HUES6 (cell line): Measurements from ENCODE around the gene MLF2.
"Not testable (repeated sequence)": the region's sequence is repeated elsewhere in the genome, so short reads cannot be mapped to it uniquely, and the experiment has no call there.

Source experiments
- H3K27ac ChIP-seq: 2 replicates; pipeline ENCODE4 v1.7.0; 2013; ENCODE audit warnings: low read depth, mild to moderate bottlenecking, low read length, inconsistent platforms
- H3K27me3 ChIP-seq: 2 replicates; pipeline ENCODE4 v1.6.1; 2013; ENCODE audit warnings: low read length; ENCODE audit not compliant: control insufficient read depth, insufficient read depth
- H3K36me3 ChIP-seq: 2 replicates; pipeline ENCODE4 v1.6.1; 2013; ENCODE audit warnings: low read length; ENCODE audit not compliant: control insufficient read depth, insufficient read depth
- H3K4me1 ChIP-seq: 2 replicates; pipeline ENCODE4 v1.6.1; 2013; ENCODE audit warnings: low read length; ENCODE audit not compliant: control insufficient read depth, insufficient read depth
- H3K4me3 ChIP-seq: 2 replicates; pipeline ENCODE4 v1.5.1; 2013; ENCODE audit warnings: low read depth, low read length
- H3K9ac ChIP-seq: one replicate; pipeline ENCODE4 v1.6.1; 2013; ENCODE audit warnings: mild to moderate bottlenecking, low read length
- H3K9me3 ChIP-seq: 2 replicates; pipeline ENCODE4 v1.6.1; 2013; ENCODE audit warnings: low read depth, low read length; ENCODE audit not compliant: control insufficient read depth, insufficient read depth

The MLF2 gene

GRCh38 chr12:6745741-6746525 is 7.0 kb downstream of the MLF2 start:
- Histone ChIP-seq H3K4me3 (no peak overlapping the region), H3K36me3 (peaks cover 55% of the 10 kb centered on the region), H3K4me1 (peaks cover 3% of the 10 kb centered on the region; the same call in 1 of the 2 replicates), H3K9me3 (no peaks in the 10 kb centered on the region), H3K27me3 (no peaks in the 10 kb centered on the region), H3K9ac (no peak overlapping the region), H3K27ac (no peak overlapping the region)

GRCh38 chr12:6743300-6743699 is 9.6 kb downstream of the MLF2 start:
- not testable (repeated sequence) for H3K9me3 ChIP-seq, H3K27me3 ChIP-seq, H3K9ac ChIP-seq, H3K27ac ChIP-seq, H3K4me3 ChIP-seq, H3K4me1 ChIP-seq
- H3K36me3 ChIP-seq, result peaks cover 28% of the 10 kb centered on the region

- no peak overlapping the region for H3K4me3 ChIP-seq
- H3K9ac ChIP-seq, result no peak overlapping the region
- H3K27me3 ChIP-seq, result no peaks in the 10 kb centered on the region
- peaks cover 24% of the 10 kb centered on the region for H3K36me3 ChIP-seq
- H3K9me3 ChIP-seq, result no peaks in the 10 kb centered on the region
- H3K27ac ChIP-seq, result no peak overlapping the region
- H3K4me1 ChIP-seq, result peaks cover 3% of the 10 kb centered on the region; the same call in 1 of the 2 replicates
Measured at GRCh38 chr12:6742834-6743233, 10.1 kb downstream of the MLF2 start.

GRCh38 chr12:6742080-6742479 is 10.9 kb downstream of the MLF2 start:
- H3K4me1 ChIP-seq, H3K4me3 ChIP-seq, H3K27ac ChIP-seq, H3K9me3 ChIP-seq, H3K27me3 ChIP-seq, H3K9ac ChIP-seq: not testable (repeated sequence)
- peaks cover 16% of the 10 kb centered on the region for H3K36me3 ChIP-seq

- Histone ChIP-seq H3K27ac (no peak overlapping the region), H3K36me3 (peaks cover 6% of the 10 kb centered on the region), H3K9ac (no peak overlapping the region), H3K4me3 (no peak overlapping the region), H3K4me1 (no peaks in the 10 kb centered on the region), H3K9me3 (no peaks in the 10 kb centered on the region), H3K27me3 (no peaks in the 10 kb centered on the region)
Measured at GRCh38 chr12:6736754-6737153, 16.2 kb downstream of the MLF2 start.

GRCh38 chr12:6735448-6736191 is 17.3 kb downstream of the MLF2 start:
- no peak overlapping the region for H3K9ac ChIP-seq
- H3K27ac ChIP-seq, result 0 out of 2 replicates have a peak overlapping the region, but pooled peaks have one; percentile 24

GRCh38 chr12:6734506-6735387 is 18.2 kb downstream of the MLF2 start:
- H3K36me3 ChIP-seq, result peaks cover 25% of the 10 kb centered on the region
- H3K9ac ChIP-seq, result no peak overlapping the region
- no peaks in the 10 kb centered on the region for H3K27me3 ChIP-seq
- no peaks in the 10 kb centered on the region for H3K9me3 ChIP-seq
- H3K4me1 ChIP-seq, result no peaks in the 10 kb centered on the region
- no peak overlapping the region for H3K27ac ChIP-seq
- H3K4me3 ChIP-seq, result no peak overlapping the region

More at GRCh38 chr12:6735448-6736191, 17.3 kb downstream of the MLF2 start:
- Histone ChIP-seq H3K9me3 (no peaks in the 10 kb centered on the region), H3K4me1 (no peaks in the 10 kb centered on the region), H3K27me3 (no peaks in the 10 kb centered on the region), H3K4me3 (no peak overlapping the region), H3K36me3 (peaks cover 16% of the 10 kb centered on the region)

- Histone ChIP-seq H3K9ac (no peak overlapping the region), H3K4me1 (no peaks in the 10 kb centered on the region), H3K4me3 (no peak overlapping the region), H3K9me3 (no peaks in the 10 kb centered on the region), H3K27me3 (no peaks in the 10 kb centered on the region), H3K36me3 (peaks cover 53% of the 10 kb centered on the region), H3K27ac (no peak overlapping the region)
Measured at GRCh38 chr12:6730169-6730568, 22.8 kb downstream of the MLF2 start.

- Histone ChIP-seq H3K4me3 (no peak overlapping the region), H3K36me3 (peaks cover 50% of the 10 kb centered on the region), H3K27me3 (no peaks in the 10 kb centered on the region), H3K9ac (no peak overlapping the region), H3K9me3 (no peaks in the 10 kb centered on the region), H3K4me1 (peaks cover 7% of the 10 kb centered on the region; the same call in 1 of the 2 replicates), H3K27ac (no peak overlapping the region)
Measured at GRCh38 chr12:6729186-6729585, 23.8 kb downstream of the MLF2 start.

- Histone ChIP-seq H3K4me1 (peaks cover 7% of the 10 kb centered on the region; the same call in 1 of the 2 replicates), H3K9ac (no peak overlapping the region), H3K9me3 (no peaks in the 10 kb centered on the region), H3K36me3 (peaks cover 35% of the 10 kb centered on the region), H3K4me3 (no peak overlapping the region), H3K27me3 (no peaks in the 10 kb centered on the region), H3K27ac (no peak overlapping the region)
Measured at GRCh38 chr12:6725350-6725749, 27.6 kb downstream of the MLF2 start.
